ENCODE measurements around the gene PLCL1.
A peak's percentile ranks its signal among the peaks of the same experiment; 100 is the strongest.

PLCL1 gene

DNA sequence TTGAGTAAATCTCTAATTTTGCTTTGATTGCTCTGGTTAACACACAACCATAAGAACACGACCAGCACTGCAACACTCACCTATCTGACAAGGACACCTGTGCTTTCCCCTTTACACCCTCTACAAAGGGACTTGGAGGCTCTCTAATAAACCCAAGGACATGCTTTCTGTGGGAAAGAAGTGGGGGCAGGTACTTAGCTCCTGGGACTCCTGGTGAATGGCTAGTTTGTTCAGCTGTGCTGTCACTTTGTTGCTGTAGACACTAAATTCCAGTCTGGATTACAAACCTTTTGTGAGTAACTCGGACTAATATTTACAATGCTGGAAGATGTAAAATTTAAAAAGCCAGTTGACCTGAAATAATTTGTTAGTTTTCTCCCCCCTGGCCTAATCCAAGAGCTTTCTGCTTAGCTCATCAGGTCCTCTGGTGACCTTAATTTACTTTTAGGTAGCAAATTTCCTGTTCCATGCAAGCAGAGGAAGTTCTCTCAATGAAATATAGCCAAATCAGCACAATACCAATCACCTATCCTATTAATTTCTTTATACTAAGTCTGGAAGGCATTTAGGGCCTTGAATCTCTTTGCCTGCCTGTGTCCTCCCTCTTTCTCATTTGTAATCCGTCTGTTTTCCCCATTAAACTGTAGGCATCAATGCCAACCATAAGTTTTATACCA is 67.5 kb downstream of the PLCL1 start:
- TF ChIP-seq OSR1 (CRISPR knock-in tag; IDR thresholded peaks at IDR 0.05) (no peak), ISL1 (CRISPR knock-in tag; IDR thresholded peaks at IDR 0.05) (no peak), ZFP3 (CRISPR knock-in tag; IDR thresholded peaks at IDR 0.05) (no peak), ZC3H10 (CRISPR knock-in tag; IDR thresholded peaks at IDR 0.05) (no peak), CSDC2 (CRISPR knock-in tag; IDR thresholded peaks at IDR 0.05) (no peak), TCF4 (CRISPR knock-in tag; IDR thresholded peaks at IDR 0.05; ENCODE audit: borderline replicate concordance) (no peak), PPARA (CRISPR knock-in tag; IDR thresholded peaks at IDR 0.05; ENCODE audit: borderline replicate concordance) (no peak), ZNF8 (CRISPR knock-in tag; IDR thresholded peaks at IDR 0.05) (no peak), ARNTL (CRISPR knock-in tag; IDR thresholded peaks at IDR 0.05; ENCODE audit: borderline replicate concordance, low read depth) (no peak), RARB (CRISPR knock-in tag; IDR thresholded peaks at IDR 0.05) (no peak), GLIS3 (CRISPR knock-in tag; IDR thresholded peaks at IDR 0.05) (no peak), ESRRG (CRISPR knock-in tag; IDR thresholded peaks at IDR 0.05) (no peak), TOX (CRISPR knock-in tag; IDR thresholded peaks at IDR 0.05; ENCODE audit: borderline replicate concordance) (no peak)
- TF ChIP-seq, protein P1, sequence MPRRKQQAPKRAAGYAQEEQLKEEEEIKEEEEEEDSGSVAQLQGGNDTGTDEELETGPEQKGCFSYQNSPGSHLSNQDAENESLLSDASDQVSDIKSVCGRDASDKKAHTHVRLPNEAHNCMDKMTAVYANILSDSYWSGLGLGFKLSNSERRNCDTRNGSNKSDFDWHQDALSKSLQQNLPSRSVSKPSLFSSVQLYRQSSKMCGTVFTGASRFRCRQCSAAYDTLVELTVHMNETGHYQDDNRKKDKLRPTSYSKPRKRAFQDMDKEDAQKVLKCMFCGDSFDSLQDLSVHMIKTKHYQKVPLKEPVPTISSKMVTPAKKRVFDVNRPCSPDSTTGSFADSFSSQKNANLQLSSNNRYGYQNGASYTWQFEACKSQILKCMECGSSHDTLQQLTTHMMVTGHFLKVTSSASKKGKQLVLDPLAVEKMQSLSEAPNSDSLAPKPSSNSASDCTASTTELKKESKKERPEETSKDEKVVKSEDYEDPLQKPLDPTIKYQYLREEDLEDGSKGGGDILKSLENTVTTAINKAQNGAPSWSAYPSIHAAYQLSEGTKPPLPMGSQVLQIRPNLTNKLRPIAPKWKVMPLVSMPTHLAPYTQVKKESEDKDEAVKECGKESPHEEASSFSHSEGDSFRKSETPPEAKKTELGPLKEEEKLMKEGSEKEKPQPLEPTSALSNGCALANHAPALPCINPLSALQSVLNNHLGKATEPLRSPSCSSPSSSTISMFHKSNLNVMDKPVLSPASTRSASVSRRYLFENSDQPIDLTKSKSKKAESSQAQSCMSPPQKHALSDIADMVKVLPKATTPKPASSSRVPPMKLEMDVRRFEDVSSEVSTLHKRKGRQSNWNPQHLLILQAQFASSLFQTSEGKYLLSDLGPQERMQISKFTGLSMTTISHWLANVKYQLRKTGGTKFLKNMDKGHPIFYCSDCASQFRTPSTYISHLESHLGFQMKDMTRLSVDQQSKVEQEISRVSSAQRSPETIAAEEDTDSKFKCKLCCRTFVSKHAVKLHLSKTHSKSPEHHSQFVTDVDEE (CRISPR knock-in tag; IDR thresholded peaks at IDR 0.05) = no peak
- TF ChIP-seq, protein P2, sequence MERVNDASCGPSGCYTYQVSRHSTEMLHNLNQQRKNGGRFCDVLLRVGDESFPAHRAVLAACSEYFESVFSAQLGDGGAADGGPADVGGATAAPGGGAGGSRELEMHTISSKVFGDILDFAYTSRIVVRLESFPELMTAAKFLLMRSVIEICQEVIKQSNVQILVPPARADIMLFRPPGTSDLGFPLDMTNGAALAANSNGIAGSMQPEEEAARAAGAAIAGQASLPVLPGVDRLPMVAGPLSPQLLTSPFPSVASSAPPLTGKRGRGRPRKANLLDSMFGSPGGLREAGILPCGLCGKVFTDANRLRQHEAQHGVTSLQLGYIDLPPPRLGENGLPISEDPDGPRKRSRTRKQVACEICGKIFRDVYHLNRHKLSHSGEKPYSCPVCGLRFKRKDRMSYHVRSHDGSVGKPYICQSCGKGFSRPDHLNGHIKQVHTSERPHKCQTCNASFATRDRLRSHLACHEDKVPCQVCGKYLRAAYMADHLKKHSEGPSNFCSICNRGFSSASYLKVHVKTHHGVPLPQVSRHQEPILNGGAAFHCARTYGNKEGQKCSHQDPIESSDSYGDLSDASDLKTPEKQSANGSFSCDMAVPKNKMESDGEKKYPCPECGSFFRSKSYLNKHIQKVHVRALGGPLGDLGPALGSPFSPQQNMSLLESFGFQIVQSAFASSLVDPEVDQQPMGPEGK (CRISPR knock-in tag; IDR thresholded peaks at IDR 0.05; ENCODE audit: borderline replicate concordance) = no peak
- no peak for ATAC-seq

DNA sequence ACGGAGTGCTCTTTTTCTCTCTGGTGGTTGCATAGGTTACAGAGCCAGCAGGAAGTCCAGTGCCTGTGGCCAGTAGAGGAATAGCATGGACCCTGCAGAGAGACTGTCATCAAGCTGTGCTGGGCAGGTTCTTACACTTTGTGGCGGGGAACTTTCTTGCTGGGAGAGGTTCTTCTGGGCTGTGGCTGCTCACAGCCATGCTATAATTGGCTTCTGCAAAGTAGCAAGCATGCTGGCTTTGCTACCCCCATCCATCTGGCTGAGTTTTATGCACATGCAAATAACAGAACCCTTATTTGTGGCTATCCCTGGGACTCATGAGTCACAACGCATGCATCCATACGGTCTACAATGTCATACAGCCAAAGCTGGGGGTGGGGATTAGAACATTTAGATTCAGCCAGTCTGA is 68.9 kb downstream of the PLCL1 start:
- TF ChIP-seq BACH2 (CRISPR knock-in tag; IDR thresholded peaks at IDR 0.05; ENCODE audit: borderline replicate concordance) = no peak
- no peak for TF ChIP-seq ZNF8 (CRISPR knock-in tag; IDR thresholded peaks at IDR 0.05)
- TF ChIP-seq ISL1 (CRISPR knock-in tag; IDR thresholded peaks at IDR 0.05) = no peak
- no peak for TF ChIP-seq SNAI2 (CRISPR knock-in tag; IDR thresholded peaks at IDR 0.05)
- no peak for TF ChIP-seq ZC3H10 (CRISPR knock-in tag; IDR thresholded peaks at IDR 0.05)
- TF ChIP-seq, protein P3, sequence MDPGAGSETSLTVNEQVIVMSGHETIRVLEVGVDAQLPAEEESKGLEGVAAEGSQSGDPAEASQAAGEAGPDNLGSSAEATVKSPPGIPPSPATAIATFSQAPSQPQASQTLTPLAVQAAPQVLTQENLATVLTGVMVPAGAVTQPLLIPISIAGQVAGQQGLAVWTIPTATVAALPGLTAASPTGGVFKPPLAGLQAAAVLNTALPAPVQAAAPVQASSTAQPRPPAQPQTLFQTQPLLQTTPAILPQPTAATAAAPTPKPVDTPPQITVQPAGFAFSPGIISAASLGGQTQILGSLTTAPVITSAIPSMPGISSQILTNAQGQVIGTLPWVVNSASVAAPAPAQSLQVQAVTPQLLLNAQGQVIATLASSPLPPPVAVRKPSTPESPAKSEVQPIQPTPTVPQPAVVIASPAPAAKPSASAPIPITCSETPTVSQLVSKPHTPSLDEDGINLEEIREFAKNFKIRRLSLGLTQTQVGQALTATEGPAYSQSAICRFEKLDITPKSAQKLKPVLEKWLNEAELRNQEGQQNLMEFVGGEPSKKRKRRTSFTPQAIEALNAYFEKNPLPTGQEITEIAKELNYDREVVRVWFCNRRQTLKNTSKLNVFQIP (CRISPR knock-in tag; IDR thresholded peaks at IDR 0.05; ENCODE audit: borderline replicate concordance, low read depth) = no peak
- TF ChIP-seq OSR1 (CRISPR knock-in tag; IDR thresholded peaks at IDR 0.05) = no peak
- TF ChIP-seq ZNF565 (CRISPR knock-in tag; conservative IDR thresholded peaks at IDR 0.05; ENCODE audit: low read depth) = no peak
- no peak for TF ChIP-seq TOX (CRISPR knock-in tag; IDR thresholded peaks at IDR 0.05; ENCODE audit: borderline replicate concordance)
- TF ChIP-seq, protein P2 (CRISPR knock-in tag; IDR thresholded peaks at IDR 0.05; ENCODE audit: borderline replicate concordance) = no peak
- TF ChIP-seq ZNF70 (CRISPR knock-in tag; IDR thresholded peaks at IDR 0.05) = no peak
- TF ChIP-seq, protein P4, sequence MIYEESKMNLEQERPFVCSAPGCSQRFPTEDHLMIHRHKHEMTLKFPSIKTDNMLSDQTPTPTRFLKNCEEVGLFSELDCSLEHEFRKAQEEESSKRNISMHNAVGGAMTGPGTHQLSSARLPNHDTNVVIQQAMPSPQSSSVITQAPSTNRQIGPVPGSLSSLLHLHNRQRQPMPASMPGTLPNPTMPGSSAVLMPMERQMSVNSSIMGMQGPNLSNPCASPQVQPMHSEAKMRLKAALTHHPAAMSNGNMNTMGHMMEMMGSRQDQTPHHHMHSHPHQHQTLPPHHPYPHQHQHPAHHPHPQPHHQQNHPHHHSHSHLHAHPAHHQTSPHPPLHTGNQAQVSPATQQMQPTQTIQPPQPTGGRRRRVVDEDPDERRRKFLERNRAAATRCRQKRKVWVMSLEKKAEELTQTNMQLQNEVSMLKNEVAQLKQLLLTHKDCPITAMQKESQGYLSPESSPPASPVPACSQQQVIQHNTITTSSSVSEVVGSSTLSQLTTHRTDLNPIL (CRISPR knock-in tag; IDR thresholded peaks at IDR 0.05; ENCODE audit: low read depth) = no peak
- no peak for TF ChIP-seq ZFP30 (CRISPR knock-in tag; IDR thresholded peaks at IDR 0.05)
- TF ChIP-seq, protein P1 (CRISPR knock-in tag; IDR thresholded peaks at IDR 0.05) = no peak
- no peak for TF ChIP-seq ZFP3 (CRISPR knock-in tag; IDR thresholded peaks at IDR 0.05)
- TF ChIP-seq, protein P5, sequence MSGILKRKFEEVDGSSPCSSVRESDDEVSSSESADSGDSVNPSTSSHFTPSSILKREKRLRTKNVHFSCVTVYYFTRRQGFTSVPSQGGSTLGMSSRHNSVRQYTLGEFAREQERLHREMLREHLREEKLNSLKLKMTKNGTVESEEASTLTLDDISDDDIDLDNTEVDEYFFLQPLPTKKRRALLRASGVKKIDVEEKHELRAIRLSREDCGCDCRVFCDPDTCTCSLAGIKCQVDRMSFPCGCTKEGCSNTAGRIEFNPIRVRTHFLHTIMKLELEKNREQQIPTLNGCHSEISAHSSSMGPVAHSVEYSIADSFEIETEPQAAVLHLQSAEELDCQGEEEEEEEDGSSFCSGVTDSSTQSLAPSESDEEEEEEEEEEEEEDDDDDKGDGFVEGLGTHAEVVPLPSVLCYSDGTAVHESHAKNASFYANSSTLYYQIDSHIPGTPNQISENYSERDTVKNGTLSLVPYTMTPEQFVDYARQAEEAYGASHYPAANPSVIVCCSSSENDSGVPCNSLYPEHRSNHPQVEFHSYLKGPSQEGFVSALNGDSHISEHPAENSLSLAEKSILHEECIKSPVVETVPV (CRISPR knock-in tag; IDR thresholded peaks at IDR 0.05) = no peak
- TF ChIP-seq CSDC2 (CRISPR knock-in tag; IDR thresholded peaks at IDR 0.05) = no peak
- TF ChIP-seq ESRRG (CRISPR knock-in tag; IDR thresholded peaks at IDR 0.05) = no peak
- TF ChIP-seq PPARA (CRISPR knock-in tag; IDR thresholded peaks at IDR 0.05; ENCODE audit: borderline replicate concordance) = no peak
- TF ChIP-seq GLIS3 (CRISPR knock-in tag; IDR thresholded peaks at IDR 0.05) = no peak
- ATAC-seq = peak; percentile 77

Data from SK-N-SH treated with all-trans-retinoic acid at 6 μM for 48 hours (cell line).